ENCODE data around the gene DDX31.

DNA sequence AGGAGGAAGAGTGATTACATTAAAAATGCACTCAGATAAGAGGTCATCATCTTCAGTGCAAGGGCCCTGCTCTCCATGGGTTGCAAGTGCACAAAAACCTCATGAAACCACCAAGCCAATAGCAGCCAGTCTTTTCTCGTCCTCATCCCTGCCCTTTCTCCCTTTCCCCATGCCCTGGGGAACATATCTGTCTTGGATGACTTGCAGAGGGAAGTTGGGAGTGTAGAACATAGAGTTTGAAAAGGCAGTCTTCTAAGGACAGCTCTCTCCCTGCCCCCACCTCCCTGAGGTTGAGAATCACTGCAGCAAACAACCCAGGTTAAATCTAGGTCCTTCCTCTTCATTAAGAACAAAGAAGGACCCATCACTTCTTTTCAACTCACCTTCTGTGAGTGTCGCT lies 22.0 kb downstream of the DDX31 start:
- TF ChIP-seq, protein P1, sequence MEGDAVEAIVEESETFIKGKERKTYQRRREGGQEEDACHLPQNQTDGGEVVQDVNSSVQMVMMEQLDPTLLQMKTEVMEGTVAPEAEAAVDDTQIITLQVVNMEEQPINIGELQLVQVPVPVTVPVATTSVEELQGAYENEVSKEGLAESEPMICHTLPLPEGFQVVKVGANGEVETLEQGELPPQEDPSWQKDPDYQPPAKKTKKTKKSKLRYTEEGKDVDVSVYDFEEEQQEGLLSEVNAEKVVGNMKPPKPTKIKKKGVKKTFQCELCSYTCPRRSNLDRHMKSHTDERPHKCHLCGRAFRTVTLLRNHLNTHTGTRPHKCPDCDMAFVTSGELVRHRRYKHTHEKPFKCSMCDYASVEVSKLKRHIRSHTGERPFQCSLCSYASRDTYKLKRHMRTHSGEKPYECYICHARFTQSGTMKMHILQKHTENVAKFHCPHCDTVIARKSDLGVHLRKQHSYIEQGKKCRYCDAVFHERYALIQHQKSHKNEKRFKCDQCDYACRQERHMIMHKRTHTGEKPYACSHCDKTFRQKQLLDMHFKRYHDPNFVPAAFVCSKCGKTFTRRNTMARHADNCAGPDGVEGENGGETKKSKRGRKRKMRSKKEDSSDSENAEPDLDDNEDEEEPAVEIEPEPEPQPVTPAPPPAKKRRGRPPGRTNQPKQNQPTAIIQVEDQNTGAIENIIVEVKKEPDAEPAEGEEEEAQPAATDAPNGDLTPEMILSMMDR (conservative IDR thresholded peaks at IDR 0.05 in 1 of 2, IDR thresholded peaks at IDR 0.05 in 1 of 2; ENCODE audit: extremely low read depth in 1 of 2, insufficient read depth in 1 of 2, low read depth in 1 of 2, low read length in 2 of 2), result no peak
- TF ChIP-seq EZH2 (IDR thresholded peaks at IDR 0.05; ENCODE audit: borderline replicate concordance, low read length), result no peak

All from mammary epithelial cell (primary cell).